GM18498 (cell line): Measurements from ENCODE around the gene CNEP1R1.

Source experiments
- ATAC-seq: cut with Tn5 transposase; IDR thresholded peaks from one replicate; pipeline ENCODE4 v1.9.1; 2021; ENCODE audit warnings: mild to moderate bottlenecking, moderate library complexity; ENCODE audit not compliant: unreplicated experiment

The CNEP1R1 gene

GRCh38 chr16:50059669-50060068 lies 34.6 kb downstream of the CNEP1R1 start:
- ATAC-seq, result no peak

- no peak for ATAC-seq
These were observed 36.3 kb downstream of the CNEP1R1 start for GRCh38 chr16:50061326-50061725.

- ATAC-seq, result no peak
These were observed 40.2 kb downstream of the CNEP1R1 start for GRCh38 chr16:50065241-50065623.

- peak; percentile 86 for ATAC-seq
These were observed 40.8 kb downstream of the CNEP1R1 start, which contains the start of gene HEATR3 for GRCh38 chr16:50065624-50066481. HEATR3 (plus strand) TSS chr16:50065970; CDS start chr16:50066132, 162 bp downstream.

- ATAC-seq, result no peak
These were observed 41.7 kb downstream of the CNEP1R1 start for GRCh38 chr16:50066482-50067289.

GRCh38 chr16:50067290-50067853 lies 42.3 kb downstream of the CNEP1R1 start:
- ATAC-seq, result no peak

GRCh38 chr16:50068550-50068949 lies 43.5 kb downstream of the CNEP1R1 start:
- ATAC-seq, result no peak

- ATAC-seq, result no peak
These were observed 44.0 kb downstream of the CNEP1R1 start for GRCh38 chr16:50069060-50069459.

- no peak for ATAC-seq
These were observed 46.1 kb downstream of the CNEP1R1 start for GRCh38 chr16:50071075-50071671.

- ATAC-seq, result no peak
These were observed 47.7 kb downstream of the CNEP1R1 start for GRCh38 chr16:50072730-50073129.

GRCh38 chr16:50079397-50080140 lies 54.5 kb downstream of the CNEP1R1 start:
- no peak for ATAC-seq

GRCh38 chr16:50081428-50082018 lies 56.5 kb downstream of the CNEP1R1 start:
- no peak for ATAC-seq

GRCh38 chr16:50083996-50084395 lies 59.0 kb downstream of the CNEP1R1 start:
- no peak for ATAC-seq

- ATAC-seq, result no peak
These were observed 61.2 kb downstream of the CNEP1R1 start for GRCh38 chr16:50086176-50086575.
